HG03439 (cell line): ENCODE results near the gene EPAS1.

Experiments used
- ATAC-seq: cut with Tn5 transposase; IDR thresholded peaks from one replicate; pipeline ENCODE4 v1.9.1; 2021; ENCODE audit warnings: mild to moderate bottlenecking, moderate library complexity; ENCODE audit not compliant: unreplicated experiment

EPAS1 gene

GRCh38 chr2:46296840-46297545 lies at the start of gene EPAS1:
Gene EPAS1, plus strand, starts transcription at chr2:46297407. Its CDS starts 505 bp downstream, at chr2:46297912.
- peak; percentile 87 for ATAC-seq

- no peak for ATAC-seq
Observed at GRCh38 chr2:46248171-46248570, 49.0 kb upstream of the EPAS1 start.

- no peak for ATAC-seq
Observed at GRCh38 chr2:46249654-46250053, 47.6 kb upstream of the EPAS1 start.

- ATAC-seq, result no peak
Observed at GRCh38 chr2:46252891-46253659, 44.1 kb upstream of the EPAS1 start.

- ATAC-seq, result no peak
Observed at GRCh38 chr2:46254474-46254873, 42.7 kb upstream of the EPAS1 start.

GRCh38 chr2:46256563-46257142 lies 40.6 kb upstream of the EPAS1 start:
- ATAC-seq, result no peak

GRCh38 chr2:46257476-46257875 lies 39.7 kb upstream of the EPAS1 start:
- ATAC-seq, result no peak

- ATAC-seq, result no peak
Observed at GRCh38 chr2:46257980-46258379, 39.2 kb upstream of the EPAS1 start.

- ATAC-seq, result no peak
Observed at GRCh38 chr2:46258937-46259776, 38.0 kb upstream of the EPAS1 start.

- ATAC-seq, result no peak
Observed at GRCh38 chr2:46259777-46260168, 37.4 kb upstream of the EPAS1 start.

GRCh38 chr2:46260305-46260704 lies 36.9 kb upstream of the EPAS1 start:
- ATAC-seq, result no peak

GRCh38 chr2:46262248-46262938 lies 34.8 kb upstream of the EPAS1 start:
- no peak for ATAC-seq

- ATAC-seq, result no peak
Observed at GRCh38 chr2:46263347-46263746, 33.9 kb upstream of the EPAS1 start.

GRCh38 chr2:46264447-46264846 lies 32.8 kb upstream of the EPAS1 start:
- no peak for ATAC-seq

GRCh38 chr2:46266134-46266533 lies 31.1 kb upstream of the EPAS1 start:
- ATAC-seq, result no peak

- no peak for ATAC-seq
Observed at GRCh38 chr2:46267616-46268015, 29.6 kb upstream of the EPAS1 start.

- ATAC-seq, result no peak
Observed at GRCh38 chr2:46268196-46268595, 29.0 kb upstream of the EPAS1 start.

GRCh38 chr2:46269001-46269400 lies 28.2 kb upstream of the EPAS1 start:
- no peak for ATAC-seq

- no peak for ATAC-seq
Observed at GRCh38 chr2:46269544-46270273, 27.5 kb upstream of the EPAS1 start.

- no peak for ATAC-seq
Observed at GRCh38 chr2:46270384-46270783, 26.8 kb upstream of the EPAS1 start.
